Activated naive CD4-positive, alpha-beta T cell treated with anti-CD3 and anti-CD28 coated beads, Interleukin-2, amount 50 U/mL, for 16 hours (primary cell): ENCODE measurements around the gene CEACAM20.
"Not testable (repeated sequence)": the region's sequence is repeated elsewhere in the genome, so short reads cannot be mapped to it uniquely, and the experiment has no call there.

Experiments
- DNase-seq: peaks from one replicate; pipeline ENCODE4 v3.0.0-alpha.2; 2020

Gene CEACAM20

GRCh38 chr19:44468730-44469129, 60.7 kb downstream of the CEACAM20 start:
- DNase-seq, result not testable (repeated sequence)

- DNase-seq, result not testable (repeated sequence)
Measured at GRCh38 chr19:44462600-44463286, 66.7 kb downstream of the CEACAM20 start.
